Hepatocyte (in vitro differentiated cells): ENCODE data around the gene BMP6.

ENCODE experiments used
- EZH2phosphoT487 ChIP-seq: fragments of 200-600 bp; sonication (generic); IDR thresholded peaks from one replicate; pipeline ENCODE4 v1.6.1; 2018; ENCODE audit warnings: antibody characterized with exemption, mild to moderate bottlenecking, low read depth, moderate library complexity; ENCODE audit not compliant: unreplicated experiment, severe bottlenecking
- TF ChIP-seq, protein P1 (sequence below): fragments of 200-600 bp; sonication (generic); IDR thresholded peaks from 2 replicates; pipeline ENCODE4 v1.5.1; 2016; ENCODE audit warnings: antibody characterized with exemption, mild to moderate bottlenecking; ENCODE audit not compliant: poor library complexity

DNA sequence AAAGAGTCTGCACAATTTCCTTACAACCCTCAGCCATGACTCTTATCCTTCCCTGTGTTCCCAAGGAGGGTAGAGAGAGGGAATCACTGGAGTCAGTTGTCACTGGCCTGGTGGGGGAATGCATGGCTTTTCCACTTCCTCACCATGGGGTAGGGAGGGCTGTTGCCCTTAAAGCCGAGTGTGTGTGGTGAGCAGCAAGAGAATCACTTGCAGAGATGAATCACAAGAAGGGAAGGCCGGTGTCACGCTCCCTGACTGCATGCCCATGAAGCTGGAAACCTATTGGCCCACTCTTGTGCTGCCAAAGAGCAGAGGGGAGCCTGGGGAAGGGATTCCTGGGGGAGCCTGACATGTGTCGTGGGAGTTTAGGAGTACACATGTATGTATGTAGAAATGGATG is 18.1 kb upstream of the BMP6 start:
- no peak for TF ChIP-seq EZH2phosphoT487
- TF ChIP-seq, protein P1, sequence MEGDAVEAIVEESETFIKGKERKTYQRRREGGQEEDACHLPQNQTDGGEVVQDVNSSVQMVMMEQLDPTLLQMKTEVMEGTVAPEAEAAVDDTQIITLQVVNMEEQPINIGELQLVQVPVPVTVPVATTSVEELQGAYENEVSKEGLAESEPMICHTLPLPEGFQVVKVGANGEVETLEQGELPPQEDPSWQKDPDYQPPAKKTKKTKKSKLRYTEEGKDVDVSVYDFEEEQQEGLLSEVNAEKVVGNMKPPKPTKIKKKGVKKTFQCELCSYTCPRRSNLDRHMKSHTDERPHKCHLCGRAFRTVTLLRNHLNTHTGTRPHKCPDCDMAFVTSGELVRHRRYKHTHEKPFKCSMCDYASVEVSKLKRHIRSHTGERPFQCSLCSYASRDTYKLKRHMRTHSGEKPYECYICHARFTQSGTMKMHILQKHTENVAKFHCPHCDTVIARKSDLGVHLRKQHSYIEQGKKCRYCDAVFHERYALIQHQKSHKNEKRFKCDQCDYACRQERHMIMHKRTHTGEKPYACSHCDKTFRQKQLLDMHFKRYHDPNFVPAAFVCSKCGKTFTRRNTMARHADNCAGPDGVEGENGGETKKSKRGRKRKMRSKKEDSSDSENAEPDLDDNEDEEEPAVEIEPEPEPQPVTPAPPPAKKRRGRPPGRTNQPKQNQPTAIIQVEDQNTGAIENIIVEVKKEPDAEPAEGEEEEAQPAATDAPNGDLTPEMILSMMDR, result no peak
